AG10803 (cell line): ENCODE measurements around the gene CBL.

Experiments
- DNase-seq: peaks from one replicate; pipeline ENCODE4 v3.0.0; 2010; ENCODE audit warnings: low read depth
- H3K4me3 ChIP-seq: 2 replicates; pipeline ENCODE4 v1.5.1; 2011; ENCODE audit warnings: mild to moderate bottlenecking, low read length, control low read depth
- TF ChIP-seq, protein P1 (sequence below): conservative IDR thresholded peaks from 2 replicates; pipeline ENCODE4 v1.5.1; 2011; ENCODE audit warnings: mild to moderate bottlenecking, low read length, control low read depth, inconsistent platforms

CBL gene

GRCh38 chr11:119351232-119351631 lies 145.1 kb downstream of the CBL start:
- no peak for DNase-seq
- no peak overlapping the region for H3K4me3 ChIP-seq
- TF ChIP-seq, protein P1, sequence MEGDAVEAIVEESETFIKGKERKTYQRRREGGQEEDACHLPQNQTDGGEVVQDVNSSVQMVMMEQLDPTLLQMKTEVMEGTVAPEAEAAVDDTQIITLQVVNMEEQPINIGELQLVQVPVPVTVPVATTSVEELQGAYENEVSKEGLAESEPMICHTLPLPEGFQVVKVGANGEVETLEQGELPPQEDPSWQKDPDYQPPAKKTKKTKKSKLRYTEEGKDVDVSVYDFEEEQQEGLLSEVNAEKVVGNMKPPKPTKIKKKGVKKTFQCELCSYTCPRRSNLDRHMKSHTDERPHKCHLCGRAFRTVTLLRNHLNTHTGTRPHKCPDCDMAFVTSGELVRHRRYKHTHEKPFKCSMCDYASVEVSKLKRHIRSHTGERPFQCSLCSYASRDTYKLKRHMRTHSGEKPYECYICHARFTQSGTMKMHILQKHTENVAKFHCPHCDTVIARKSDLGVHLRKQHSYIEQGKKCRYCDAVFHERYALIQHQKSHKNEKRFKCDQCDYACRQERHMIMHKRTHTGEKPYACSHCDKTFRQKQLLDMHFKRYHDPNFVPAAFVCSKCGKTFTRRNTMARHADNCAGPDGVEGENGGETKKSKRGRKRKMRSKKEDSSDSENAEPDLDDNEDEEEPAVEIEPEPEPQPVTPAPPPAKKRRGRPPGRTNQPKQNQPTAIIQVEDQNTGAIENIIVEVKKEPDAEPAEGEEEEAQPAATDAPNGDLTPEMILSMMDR: no peak

GRCh38 chr11:119352857-119353260 lies 146.7 kb downstream of the CBL start:
- no peak overlapping the region for H3K4me3 ChIP-seq
- TF ChIP-seq, protein P1: no peak
- no peak for DNase-seq

DNA sequence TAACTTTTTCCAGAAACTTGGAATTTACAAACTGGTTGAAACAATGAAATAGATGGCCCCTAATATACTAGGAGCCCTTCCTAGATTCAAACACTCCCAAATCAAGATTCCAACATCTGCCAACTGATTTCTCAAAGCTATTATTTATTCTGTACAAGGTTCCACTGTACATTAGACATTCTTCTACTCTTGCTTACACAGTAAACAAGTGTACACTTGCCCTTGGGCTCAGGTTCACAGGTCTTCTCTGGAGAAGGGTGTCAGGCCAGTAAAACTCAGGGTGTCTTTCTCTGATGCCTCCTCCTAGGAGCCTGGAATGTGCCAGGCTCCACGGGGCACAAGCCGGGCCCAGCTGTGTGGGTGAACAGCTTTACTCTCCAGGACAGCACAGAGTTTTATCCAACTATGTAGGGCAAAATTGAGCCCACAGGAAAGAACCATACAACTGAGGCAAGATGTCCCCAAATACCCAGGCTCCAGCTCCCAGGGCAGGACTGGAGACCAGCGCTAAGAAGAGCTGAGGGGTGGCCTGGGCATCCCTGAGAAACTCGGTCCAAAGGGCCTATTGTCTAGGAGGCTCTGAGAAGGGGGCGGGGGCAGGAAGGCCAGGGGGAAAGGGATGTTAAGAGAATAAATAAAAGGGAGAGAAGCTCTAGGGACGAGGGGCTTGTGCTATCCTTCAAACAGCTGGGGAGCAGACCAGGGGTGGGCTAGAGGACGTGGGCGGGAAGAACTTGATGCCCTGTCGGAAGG lies 149.1 kb downstream of the CBL start:
- TF ChIP-seq, protein P1: no peak
- DNase-seq: no peak
- H3K4me3 ChIP-seq: no peak overlapping the region

- peak; percentile 65 for DNase-seq
- TF ChIP-seq, protein P1: peak; percentile 68
- peak overlapping the region; percentile 72 for H3K4me3 ChIP-seq
These were observed 150.4 kb downstream of the CBL start for GRCh38 chr11:119356349-119357031.

- TF ChIP-seq, protein P1: no peak
- peak overlapping the region; percentile 72 for H3K4me3 ChIP-seq
- DNase-seq: no peak
These were observed 150.9 kb downstream of the CBL start for GRCh38 chr11:119357074-119357473.
